Activated CD8-positive, alpha-beta memory T cell treated with anti-CD3 and anti-CD28 coated beads, Interleukin-2, amount 10 ng/mL, durations not matched to agents 7 days and 5 days (primary cell): ENCODE results near the gene DPP6. TPM values are rescaled to one million over a fixed set of nuclear protein-coding genes. Genes with fewer than 3 reads are reported as not detected.
"Not testable (repeated sequence)": the region's sequence is repeated elsewhere in the genome, so short reads cannot be mapped to it uniquely, and the experiment has no call there.

Experiments used
- ATAC-seq: fragments of 150-1000 bp; cut with Tn5 transposase; one replicate; pipeline ENCODE4 v1.10.0; 2021; ENCODE audit warnings: moderate library complexity
- CTCF ChIA-PET: fragments of 350-600 bp; sonication (Branson Sonifier 250); formaldehyde crosslinking; loops from one replicate; lab custom pipeline; 2021; ENCODE audit warnings: antibody characterized with exemption; lab: Charles Lee
- DNase-seq: peaks from one replicate; pipeline ENCODE4 v3.0.0-alpha.2; 2020
- H3K27ac Mint-ChIP-seq: one replicate; pipeline ENCODE4 v1.8.0; 2021; ENCODE audit warnings: mild to moderate bottlenecking, mixed read lengths
- H3K27me3 Mint-ChIP-seq: one replicate; pipeline ENCODE4 v1.8.0; 2021; ENCODE audit warnings: mixed read lengths
- H3K36me3 Mint-ChIP-seq: one replicate; pipeline ENCODE4 v1.8.0; 2021; ENCODE audit warnings: mild to moderate bottlenecking, mixed read lengths
- H3K4me1 Mint-ChIP-seq: one replicate; pipeline ENCODE4 v1.8.0; 2021; ENCODE audit warnings: mixed read lengths
- H3K4me3 Mint-ChIP-seq: one replicate; pipeline ENCODE4 v1.8.0; 2021; ENCODE audit warnings: mild to moderate bottlenecking, moderate library complexity, mixed read lengths
- H3K9me3 Mint-ChIP-seq: one replicate; pipeline ENCODE4 v1.8.0; 2022; ENCODE audit warnings: low read depth, mixed read lengths
- total RNA-seq, 2 experiments: library from RNA; stranded (reverse); gene quantifications; one replicate each; pipeline ENCODE4 v1.2.3, GENCODE V29; 2021

DPP6 gene
- total RNA-seq, 2 experiments from 2014 or later, result not detected

GRCh38 chr7:154109615-154110014 lies 57.4 kb downstream of the DPP6 start:
- H3K36me3 Mint-ChIP-seq, H3K27me3 Mint-ChIP-seq, H3K27ac Mint-ChIP-seq, H3K4me1 Mint-ChIP-seq, H3K9me3 Mint-ChIP-seq, ATAC-seq, DNase-seq, H3K4me3 Mint-ChIP-seq, CTCF ChIA-PET: not testable (repeated sequence)

- CTCF ChIA-PET, DNase-seq, H3K27me3 Mint-ChIP-seq, H3K4me3 Mint-ChIP-seq, H3K27ac Mint-ChIP-seq, ATAC-seq, H3K4me1 Mint-ChIP-seq, H3K9me3 Mint-ChIP-seq, H3K36me3 Mint-ChIP-seq: not testable (repeated sequence)
Observed at GRCh38 chr7:154113732-154114351, 61.6 kb downstream of the DPP6 start.

GRCh38 chr7:154117411-154118390 lies 65.5 kb downstream of the DPP6 start:
- H3K36me3 Mint-ChIP-seq, H3K9me3 Mint-ChIP-seq, DNase-seq, CTCF ChIA-PET, H3K4me3 Mint-ChIP-seq, ATAC-seq, H3K27ac Mint-ChIP-seq, H3K4me1 Mint-ChIP-seq, H3K27me3 Mint-ChIP-seq: not testable (repeated sequence)

GRCh38 chr7:154120825-154121224 lies 68.6 kb downstream of the DPP6 start:
- H3K9me3 Mint-ChIP-seq, DNase-seq, CTCF ChIA-PET, H3K27ac Mint-ChIP-seq, H3K36me3 Mint-ChIP-seq, ATAC-seq, H3K27me3 Mint-ChIP-seq, H3K4me1 Mint-ChIP-seq, H3K4me3 Mint-ChIP-seq: not testable (repeated sequence)

GRCh38 chr7:154122720-154123119 lies 70.5 kb downstream of the DPP6 start:
- DNase-seq, H3K9me3 Mint-ChIP-seq, CTCF ChIA-PET, H3K36me3 Mint-ChIP-seq, H3K4me3 Mint-ChIP-seq, H3K27ac Mint-ChIP-seq, ATAC-seq, H3K27me3 Mint-ChIP-seq, H3K4me1 Mint-ChIP-seq: not testable (repeated sequence)

DNA sequence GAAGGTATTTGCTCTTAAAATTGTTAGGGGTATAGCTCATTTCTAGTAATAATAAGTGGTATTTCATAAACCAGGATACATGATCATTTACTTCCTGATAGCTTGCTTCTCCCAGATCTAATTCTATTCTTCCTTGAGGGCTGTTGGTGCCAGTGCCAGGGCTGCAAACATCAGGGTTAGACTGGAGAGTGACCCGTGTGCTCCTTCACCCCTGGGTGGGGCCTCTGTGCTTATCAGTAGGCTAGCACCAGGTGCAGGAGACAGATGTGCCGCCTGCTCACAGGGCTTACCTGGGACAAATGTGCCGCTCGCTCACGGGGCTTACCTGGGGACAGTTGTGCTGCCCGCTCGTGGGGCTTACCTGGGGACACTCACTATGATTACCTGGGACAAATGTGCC lies 71.2 kb downstream of the DPP6 start:
- H3K4me1 Mint-ChIP-seq, H3K36me3 Mint-ChIP-seq, H3K27ac Mint-ChIP-seq, DNase-seq, H3K4me3 Mint-ChIP-seq, H3K27me3 Mint-ChIP-seq, H3K9me3 Mint-ChIP-seq, CTCF ChIA-PET, ATAC-seq: not testable (repeated sequence)

GRCh38 chr7:154129142-154129541 lies 76.9 kb downstream of the DPP6 start:
- H3K36me3 Mint-ChIP-seq, ATAC-seq, H3K27me3 Mint-ChIP-seq, H3K27ac Mint-ChIP-seq, H3K9me3 Mint-ChIP-seq, DNase-seq, H3K4me3 Mint-ChIP-seq, CTCF ChIA-PET, H3K4me1 Mint-ChIP-seq: not testable (repeated sequence)

DNA sequence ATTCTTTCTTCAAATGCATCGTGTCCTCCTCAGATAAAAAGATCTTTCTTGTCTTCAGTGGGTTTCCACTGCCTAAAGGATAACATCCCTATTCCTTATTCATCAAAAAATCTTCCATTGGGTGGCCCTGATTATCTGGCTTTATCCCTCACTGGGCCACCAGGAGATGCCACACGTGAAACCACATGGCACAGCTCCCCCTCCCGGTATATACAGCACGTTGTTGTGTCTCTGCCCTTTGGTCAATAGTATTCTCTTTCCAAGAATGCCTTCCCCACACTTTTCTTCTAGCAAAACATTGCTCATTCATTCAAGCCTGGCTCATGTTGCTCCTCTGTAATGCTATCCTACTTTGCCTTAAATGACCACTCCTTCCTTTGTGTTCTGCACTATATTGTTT lies 80.4 kb downstream of the DPP6 start:
- H3K4me1 Mint-ChIP-seq, H3K4me3 Mint-ChIP-seq, H3K36me3 Mint-ChIP-seq, CTCF ChIA-PET, H3K27ac Mint-ChIP-seq, H3K27me3 Mint-ChIP-seq, H3K9me3 Mint-ChIP-seq, ATAC-seq, DNase-seq: not testable (repeated sequence)

GRCh38 chr7:154133703-154134277 lies 81.6 kb downstream of the DPP6 start:
- DNase-seq, H3K9me3 Mint-ChIP-seq, H3K27me3 Mint-ChIP-seq, H3K27ac Mint-ChIP-seq, H3K36me3 Mint-ChIP-seq, ATAC-seq, H3K4me1 Mint-ChIP-seq, H3K4me3 Mint-ChIP-seq, CTCF ChIA-PET: not testable (repeated sequence)

DNA sequence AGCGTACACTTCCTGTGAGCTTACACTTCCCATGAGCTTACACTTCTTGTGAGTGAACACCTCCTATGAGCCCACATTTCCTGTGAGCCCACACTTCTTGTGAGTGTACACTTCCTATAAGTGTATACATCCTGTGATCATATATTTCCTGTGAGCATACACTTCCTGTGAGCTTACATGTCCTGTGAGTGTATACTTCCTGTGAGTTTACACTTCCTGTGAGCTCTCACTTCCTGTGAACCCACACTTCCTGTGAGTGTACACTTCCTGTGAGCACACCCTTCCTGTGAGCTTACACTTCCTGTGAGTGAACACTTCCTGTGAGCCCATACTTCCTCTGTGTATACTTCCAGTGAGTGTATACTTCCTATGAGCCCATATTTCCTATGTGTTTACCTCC lies 82.5 kb downstream of the DPP6 start:
- H3K27ac Mint-ChIP-seq, result peak overlapping the region; percentile 54
- H3K4me3 Mint-ChIP-seq, ATAC-seq, CTCF ChIA-PET, H3K36me3 Mint-ChIP-seq, H3K4me1 Mint-ChIP-seq, H3K9me3 Mint-ChIP-seq, H3K27me3 Mint-ChIP-seq, DNase-seq: not testable (repeated sequence)

- ATAC-seq, H3K9me3 Mint-ChIP-seq, H3K27me3 Mint-ChIP-seq, H3K36me3 Mint-ChIP-seq, DNase-seq, H3K4me1 Mint-ChIP-seq, H3K4me3 Mint-ChIP-seq, CTCF ChIA-PET: not testable (repeated sequence)
- peak overlapping the region; percentile 48 for H3K27ac Mint-ChIP-seq
Observed at GRCh38 chr7:154135646-154136045, 83.4 kb downstream of the DPP6 start.

DNA sequence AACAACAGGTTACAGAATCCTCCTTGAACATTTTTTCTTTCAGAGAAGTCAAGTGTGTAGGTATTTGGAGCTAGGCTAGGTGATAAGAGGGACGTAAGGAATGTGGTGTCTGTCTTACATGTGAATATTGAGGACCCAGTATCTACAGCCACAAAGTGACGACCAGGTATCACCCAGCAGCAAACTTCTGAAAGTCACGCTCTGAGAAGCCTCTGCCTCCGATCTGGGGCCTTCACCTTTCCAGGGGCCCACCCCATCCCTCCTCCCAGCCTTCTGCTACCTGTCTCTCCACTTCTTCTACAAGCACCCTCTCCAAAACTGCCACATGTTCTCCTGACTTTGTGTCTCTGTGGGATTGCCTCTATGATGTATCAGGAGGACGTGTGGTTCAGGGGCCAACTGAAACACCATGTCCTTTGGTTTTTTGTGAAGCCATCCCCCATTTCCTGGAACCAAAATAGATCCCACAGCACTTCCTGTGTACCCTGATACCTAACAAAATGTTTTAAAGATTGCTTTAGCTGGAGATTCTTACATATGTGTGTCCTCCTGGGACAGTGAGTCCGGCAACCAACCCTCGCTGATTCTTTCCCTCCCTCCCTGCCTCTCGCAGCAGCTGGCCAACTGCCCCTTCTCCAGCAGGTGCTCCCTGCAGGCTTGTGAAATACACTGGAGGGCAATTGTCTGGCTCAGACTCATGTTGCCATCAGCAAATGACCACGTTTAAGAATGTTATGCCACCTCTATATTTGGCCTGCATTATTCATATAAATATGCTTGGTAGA lies 93.9 kb downstream of the DPP6 start:
- H3K4me1 Mint-ChIP-seq, DNase-seq, CTCF ChIA-PET, H3K27ac Mint-ChIP-seq, H3K4me3 Mint-ChIP-seq, H3K36me3 Mint-ChIP-seq, H3K9me3 Mint-ChIP-seq, H3K27me3 Mint-ChIP-seq: not testable (repeated sequence)
- peak; percentile 47 for ATAC-seq

DNA sequence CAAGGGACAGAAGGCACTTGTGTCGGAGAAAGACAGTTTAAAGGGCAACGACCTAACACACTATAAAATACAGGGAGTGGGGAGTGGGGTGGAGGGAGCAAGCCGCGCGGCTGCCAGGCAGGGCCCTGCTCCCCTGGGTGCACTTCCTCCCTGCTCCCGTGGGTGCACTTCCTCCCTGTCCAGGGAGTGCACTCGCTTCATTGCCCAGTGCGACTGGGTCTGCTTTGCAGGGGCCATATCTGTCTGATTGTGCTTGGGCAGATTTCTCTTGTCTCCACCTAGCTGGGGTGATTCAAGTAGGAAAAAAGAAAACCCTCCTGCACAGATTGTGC lies 94.5 kb downstream of the DPP6 start:
- ATAC-seq, H3K36me3 Mint-ChIP-seq, H3K27me3 Mint-ChIP-seq, CTCF ChIA-PET, H3K27ac Mint-ChIP-seq, H3K9me3 Mint-ChIP-seq, H3K4me3 Mint-ChIP-seq, H3K4me1 Mint-ChIP-seq, DNase-seq: not testable (repeated sequence)
